ENCODE results near the gene MAP4. TPM values are rescaled to one million over a fixed set of nuclear protein-coding genes. Genes with fewer than 3 reads are reported as not detected.
A peak's percentile ranks its signal among the peaks of the same experiment; 100 is the strongest.
"Not testable (repeated sequence)": the region's sequence is repeated elsewhere in the genome, so short reads cannot be mapped to it uniquely, and the experiment has no call there.

The MAP4 gene
- total RNA-seq, 1 experiment from 2014 or later: 108 TPM

GRCh38 chr3:47836986-47837385, 179.2 kb downstream of the MAP4 start:
- H3K9me2 ChIP-seq (replicated peaks; ENCODE audit: low read length): no peaks in the 10 kb centered on the region
- H3K4me3 ChIP-seq (ENCODE audit: low read length): no peak overlapping the region
- no peaks in the 10 kb centered on the region for H3K9me3 ChIP-seq (ENCODE audit: low read length)
- peaks cover 64% of the 10 kb centered on the region for H3K36me3 ChIP-seq (ENCODE audit: low read depth, low read length)
- H3K27me3 ChIP-seq (ENCODE audit: low read length): no peaks in the 10 kb centered on the region
- intact Hi-C loops (cut with micrococcal nuclease): loop anchor here (1.0 kb wide), 1 partner anchor 314 kb away; no protein-coding TSS in a partner anchor
- no peaks in the 10 kb centered on the region for H3F3A ChIP-seq (ENCODE audit: low read length, unreplicated experiment)
- ChIA-PET CTCF (interaction anchor here (1.1 to 1.9 kb wide), 2 partner anchors 125 to 314 kb away, joined by 3 to 14 read pairs; no protein-coding TSS in a partner anchor), POLR2A (ENCODE audit: unreplicated experiment) (no interaction called here)
- no TSS peak for BruUV-seq (replicated peaks)
- no peaks in the 10 kb centered on the region for H3K4me1 ChIP-seq (ENCODE audit: insufficient read depth, low read length)
- TF ChIP-seq EZH2phosphoT487 (IDR thresholded peaks at IDR 0.05; ENCODE audit: borderline replicate concordance, low read length): no peak
- ATAC-seq: no peak
- no peak overlapping the region for H2AFZ ChIP-seq (ENCODE audit: low read length)
- no peak overlapping the region for H3K4me2 ChIP-seq (ENCODE audit: low read length)
- no peak overlapping the region for H3K27ac ChIP-seq (ENCODE audit: low read length)
- H3K9ac ChIP-seq (ENCODE audit: low read length): no peak overlapping the region
- no peak for DNase-seq
- H4K20me1 ChIP-seq (ENCODE audit: low read length): peaks cover 10% of the 10 kb centered on the region
- H3K79me2 ChIP-seq (ENCODE audit: low read length): 0 out of 2 replicates have a peak, but pooled peaks cover 4% of the 10 kb centered on the region

- H2AFZ ChIP-seq (ENCODE audit: low read length); H3K9ac ChIP-seq (ENCODE audit: low read length); DNase-seq; H3K27me3 ChIP-seq (ENCODE audit: low read length); H3K9me2 ChIP-seq (replicated peaks; ENCODE audit: low read length); CTCF ChIA-PET; intact Hi-C loops (cut with micrococcal nuclease); POLR2A ChIA-PET (ENCODE audit: unreplicated experiment); H3F3A ChIP-seq (ENCODE audit: low read length, unreplicated experiment); H3K9me3 ChIP-seq (ENCODE audit: low read length); H3K27ac ChIP-seq (ENCODE audit: low read length); BruUV-seq (replicated peaks); H3K4me3 ChIP-seq (ENCODE audit: low read length); H3K4me2 ChIP-seq (ENCODE audit: low read length); ATAC-seq: not testable (repeated sequence)
- Histone ChIP-seq H3K36me3 (ENCODE audit: low read depth, low read length) (peaks cover 52% of the 10 kb centered on the region), H4K20me1 (ENCODE audit: low read length) (peaks cover 12% of the 10 kb centered on the region; the same call in 1 of the 2 replicates), H3K79me2 (ENCODE audit: low read length) (peaks cover 35% of the 10 kb centered on the region), H3K4me1 (ENCODE audit: insufficient read depth, low read length) (peaks cover 13% of the 10 kb centered on the region)
These were observed 186.7 kb downstream of the MAP4 start for GRCh38 chr3:47829482-47829881.

GRCh38 chr3:47825590-47825989, 190.6 kb downstream of the MAP4 start:
- H3K9ac ChIP-seq (ENCODE audit: low read length): peak overlapping the region; percentile 98
- H3K4me1 ChIP-seq (ENCODE audit: insufficient read depth, low read length): peaks cover 17% of the 10 kb centered on the region
- no peaks in the 10 kb centered on the region for H3K27me3 ChIP-seq (ENCODE audit: low read length)
- DNase-seq: no peak
- BruUV-seq (replicated peaks): no TSS peak
- H2AFZ ChIP-seq (ENCODE audit: low read length): peak overlapping the region; percentile 86
- TF ChIP-seq EZH2phosphoT487 (IDR thresholded peaks at IDR 0.05; ENCODE audit: borderline replicate concordance, low read length) (no peak), EZH2 (IDR thresholded peaks at IDR 0.05; ENCODE audit: low read length, unreplicated experiment) (no peak), CTCF (conservative IDR thresholded peaks at IDR 0.05; ENCODE audit: low read depth, low read length) (no peak)
- peaks cover 12% of the 10 kb centered on the region; the same call in 1 of the 2 replicates for H4K20me1 ChIP-seq (ENCODE audit: low read length)
- ChIA-PET POLR2A (ENCODE audit: unreplicated experiment) (interaction anchor here (0.5 kb wide), 1 partner anchor 30 kb away, joined by 3 read pairs; no protein-coding TSS in a partner anchor), CTCF (interaction anchor here (0.6 kb wide), 1 partner anchor 313 kb away, joined by 3 read pairs; no protein-coding TSS in a partner anchor)
- no peaks in the 10 kb centered on the region for H3F3A ChIP-seq (ENCODE audit: low read length, unreplicated experiment)
- H3K79me2 ChIP-seq (ENCODE audit: low read length): peaks cover 39% of the 10 kb centered on the region
- H3K4me2 ChIP-seq (ENCODE audit: low read length): peak overlapping the region; percentile 96
- H3K9me3 ChIP-seq (ENCODE audit: low read length): no peaks in the 10 kb centered on the region
- ATAC-seq: no peak; the same call in 1 of the 2 replicates
- peak overlapping the region; percentile 94 for H3K4me3 ChIP-seq (ENCODE audit: low read length)
- peaks cover 25% of the 10 kb centered on the region for H3K36me3 ChIP-seq (ENCODE audit: low read depth, low read length)
- no peaks in the 10 kb centered on the region for H3K9me2 ChIP-seq (replicated peaks; ENCODE audit: low read length)
- intact Hi-C loops (cut with micrococcal nuclease): no loop called here
- H3K27ac ChIP-seq (ENCODE audit: low read length): peak overlapping the region; percentile 36

All from PC-3 (cell line).